Cortex of kidney (tissue), 1 donor: ENCODE data around the gene ATP8A2.
"Not testable (repeated sequence)": the region's sequence is repeated elsewhere in the genome, so short reads cannot be mapped to it uniquely, and the experiment has no call there.

Experiments
- DNase-seq: peaks from one replicate; lab custom pipeline; 2025; lab: John Stamatoyannopoulos, UW

The ATP8A2 gene

GRCh38 chr13:26072335-26072734 is 700.6 kb downstream of the ATP8A2 start:
- DNase-seq, result not testable (repeated sequence)

DNA sequence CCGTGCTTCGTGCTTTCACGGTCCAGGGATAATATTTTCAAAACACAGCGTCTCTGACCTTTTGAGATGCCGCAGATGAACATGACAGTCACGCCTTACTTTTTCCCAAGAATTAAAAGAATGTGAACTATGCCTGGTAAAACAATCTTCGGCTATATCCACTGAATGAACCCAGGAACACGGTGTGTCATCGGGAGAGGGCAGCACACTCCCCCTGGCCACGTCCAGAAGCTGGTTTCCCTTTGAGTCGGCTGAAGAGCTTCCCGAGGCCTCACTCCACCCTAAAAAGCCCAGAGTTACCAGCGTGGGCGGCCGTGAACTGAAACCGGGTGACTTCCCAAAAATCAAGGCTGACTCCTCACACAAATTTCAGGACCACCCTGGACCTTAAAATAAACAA is 702.9 kb downstream of the ATP8A2 start:
- DNase-seq, result no peak
